HG03060 (cell line): ENCODE data around the gene PPDPF.

Source experiments
- ATAC-seq: cut with Tn5 transposase; IDR thresholded peaks from one replicate; pipeline ENCODE4 v1.9.1; 2021; ENCODE audit warnings: low read depth, moderate number of reproducible peaks; ENCODE audit not compliant: unreplicated experiment

Gene PPDPF

DNA sequence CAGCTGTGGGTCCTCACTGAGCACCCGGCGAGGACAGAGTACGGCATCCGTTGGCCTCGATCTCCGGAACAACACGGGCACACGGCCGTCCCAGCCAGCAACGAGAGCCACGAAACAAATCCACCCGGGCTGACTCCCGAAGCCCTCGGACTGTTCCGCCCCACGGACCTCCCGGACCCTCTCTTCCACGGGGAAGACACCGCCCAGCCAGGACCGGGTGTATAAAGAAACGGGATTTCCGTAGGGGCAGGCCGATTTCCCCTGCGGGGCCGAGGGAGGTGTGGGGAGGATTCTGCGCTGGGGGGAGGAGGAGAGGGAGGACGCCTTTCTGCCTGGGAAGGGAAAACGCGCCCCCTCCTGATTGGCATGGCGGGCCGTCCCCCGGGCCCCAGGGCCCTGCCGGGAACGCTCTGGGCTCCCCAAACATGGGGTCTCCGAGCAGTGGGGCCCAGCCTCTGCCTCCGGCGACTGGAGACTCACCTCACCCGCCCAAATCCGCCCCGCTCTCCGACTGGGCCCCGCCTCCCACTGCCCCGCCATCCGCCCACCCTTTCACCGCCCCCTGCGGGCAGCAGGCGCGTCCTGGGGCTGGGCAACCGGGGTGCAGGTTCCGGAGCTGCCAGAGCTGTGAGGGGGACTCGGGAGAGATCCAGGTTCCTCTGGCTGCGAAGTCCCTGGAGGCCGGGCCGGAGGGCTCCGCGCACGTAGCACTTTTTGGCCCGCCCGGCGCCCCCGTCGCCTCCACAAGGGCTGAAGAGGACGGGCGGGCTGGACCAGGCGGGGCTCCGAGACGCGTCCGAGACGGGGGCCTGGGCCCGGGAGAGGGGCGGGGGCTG, 679 bp upstream of the PPDPF start:
- ATAC-seq = no peak

GRCh38 chr20:63520934-63521601, 503 bp downstream of the PPDPF start:
- no peak for ATAC-seq

DNA sequence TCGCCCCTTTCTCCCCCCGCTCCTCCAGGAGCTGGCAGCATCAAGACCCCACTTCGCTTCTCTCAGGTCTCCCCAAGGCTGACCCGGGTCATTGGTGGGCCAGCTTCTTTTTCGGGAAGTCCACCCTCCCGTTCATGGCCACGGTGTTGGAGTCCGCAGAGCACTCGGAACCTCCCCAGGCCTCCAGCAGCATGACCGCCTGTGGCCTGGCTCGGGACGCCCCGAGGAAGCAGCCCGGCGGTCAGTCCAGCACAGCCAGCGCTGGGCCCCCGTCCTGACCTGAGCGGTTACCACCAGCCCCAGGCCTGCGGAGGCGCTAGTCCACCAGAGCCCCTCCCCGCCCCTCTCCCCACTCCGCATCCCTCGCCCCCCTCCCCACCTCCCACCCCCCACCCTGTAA, 1.0 kb downstream of the PPDPF start:
- ATAC-seq = no peak

DNA sequence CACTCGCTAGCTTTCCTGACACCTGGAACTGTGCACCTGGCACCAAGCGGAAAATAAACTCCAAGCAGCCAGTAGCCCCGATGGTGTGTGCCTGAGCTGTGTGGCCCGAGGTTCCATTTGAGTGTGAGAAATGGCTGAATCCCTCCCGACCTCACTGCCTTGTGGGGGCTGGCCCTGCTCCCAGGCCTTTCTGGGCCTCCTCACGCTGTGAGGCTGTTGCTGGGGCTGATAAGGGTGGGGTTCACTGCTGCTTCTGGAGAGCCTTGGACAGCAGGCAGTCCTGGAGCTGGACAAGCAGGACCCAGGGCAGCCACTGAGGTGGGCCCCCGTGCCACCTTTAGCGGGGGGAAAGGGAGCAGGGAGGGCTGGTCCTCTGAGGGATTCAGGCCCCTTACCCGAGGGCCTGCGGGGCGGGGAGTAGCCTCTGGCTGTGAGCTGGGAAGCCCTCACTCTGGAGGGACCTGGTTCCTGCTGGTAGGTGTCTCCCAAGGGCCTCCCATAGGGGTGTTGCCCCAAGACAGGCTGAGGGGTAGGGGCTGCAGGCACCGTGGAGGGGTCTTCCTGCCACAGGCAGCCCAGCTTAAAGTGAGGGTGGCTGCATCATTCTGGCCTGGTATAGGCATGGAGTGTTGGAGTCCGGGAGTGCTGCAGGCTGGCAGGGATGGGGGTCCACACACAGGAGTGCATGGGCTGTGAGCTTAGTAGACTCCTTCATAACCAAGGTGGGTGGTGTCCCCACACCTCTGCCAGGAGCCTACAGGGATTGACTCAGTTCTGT, 1.7 kb downstream of the PPDPF start:
- ATAC-seq = no peak

GRCh38 chr20:63522981-63523611, 2.5 kb downstream of the PPDPF start:
- no peak for ATAC-seq

DNA sequence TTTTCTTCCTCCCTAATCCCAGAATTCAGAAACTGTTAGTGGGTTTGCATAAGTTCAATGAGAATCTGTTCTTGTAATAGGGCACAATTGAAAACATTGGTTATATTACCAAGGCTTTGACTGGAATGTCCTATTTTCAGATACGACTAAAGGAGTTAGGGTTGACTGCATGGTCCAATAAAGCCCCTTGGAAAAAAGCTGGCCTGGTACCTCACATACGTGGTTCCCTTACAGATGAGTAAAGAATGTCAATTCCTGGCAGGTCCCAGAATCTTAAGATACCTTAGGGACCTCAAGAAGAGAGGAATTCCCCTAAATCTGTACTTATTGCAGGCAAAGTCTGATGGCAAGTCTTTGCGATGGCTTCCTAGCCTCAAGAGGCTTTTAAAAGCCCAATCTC, 4.6 kb downstream of the PPDPF start:
- ATAC-seq = no peak

DNA sequence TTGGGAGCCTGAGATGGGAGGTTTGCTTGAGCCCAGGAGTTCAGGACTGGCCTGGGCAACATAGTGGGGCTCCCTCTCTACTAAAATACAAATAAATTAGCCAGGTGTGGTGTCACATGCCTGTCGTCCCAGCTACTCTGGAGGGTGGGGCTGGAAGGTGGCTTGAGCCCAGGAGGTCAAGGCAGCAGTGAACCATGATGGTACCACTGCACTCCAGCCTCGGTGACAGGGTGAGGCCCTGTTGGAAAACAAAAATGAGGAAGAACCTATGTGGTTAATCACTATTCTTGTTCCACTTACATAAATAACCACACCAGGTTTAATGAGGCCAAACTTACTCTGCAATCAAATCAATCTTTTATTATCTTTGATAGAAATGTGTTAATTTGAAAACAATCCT, 5.4 kb downstream of the PPDPF start:
- no peak for ATAC-seq

DNA sequence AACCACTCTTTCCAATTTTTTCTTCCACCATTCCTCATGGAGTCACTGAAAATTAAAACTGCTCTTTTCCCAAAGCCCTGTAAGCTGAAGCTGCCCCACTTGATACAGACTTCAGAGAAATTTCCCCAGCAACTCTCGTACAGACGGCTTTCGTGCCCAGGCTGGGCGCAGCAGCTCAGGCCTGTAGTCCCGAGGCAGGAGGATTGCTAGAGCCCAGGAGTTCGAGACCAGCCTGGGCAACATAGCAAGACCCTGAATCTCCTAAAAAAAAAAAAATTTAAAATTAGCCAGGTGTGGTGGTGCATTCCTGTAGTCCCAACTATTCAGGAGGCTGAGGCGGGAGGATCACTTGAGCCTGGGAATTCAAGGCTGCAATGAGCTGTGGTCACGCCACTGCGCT, 6.6 kb downstream of the PPDPF start:
- no peak for ATAC-seq

DNA sequence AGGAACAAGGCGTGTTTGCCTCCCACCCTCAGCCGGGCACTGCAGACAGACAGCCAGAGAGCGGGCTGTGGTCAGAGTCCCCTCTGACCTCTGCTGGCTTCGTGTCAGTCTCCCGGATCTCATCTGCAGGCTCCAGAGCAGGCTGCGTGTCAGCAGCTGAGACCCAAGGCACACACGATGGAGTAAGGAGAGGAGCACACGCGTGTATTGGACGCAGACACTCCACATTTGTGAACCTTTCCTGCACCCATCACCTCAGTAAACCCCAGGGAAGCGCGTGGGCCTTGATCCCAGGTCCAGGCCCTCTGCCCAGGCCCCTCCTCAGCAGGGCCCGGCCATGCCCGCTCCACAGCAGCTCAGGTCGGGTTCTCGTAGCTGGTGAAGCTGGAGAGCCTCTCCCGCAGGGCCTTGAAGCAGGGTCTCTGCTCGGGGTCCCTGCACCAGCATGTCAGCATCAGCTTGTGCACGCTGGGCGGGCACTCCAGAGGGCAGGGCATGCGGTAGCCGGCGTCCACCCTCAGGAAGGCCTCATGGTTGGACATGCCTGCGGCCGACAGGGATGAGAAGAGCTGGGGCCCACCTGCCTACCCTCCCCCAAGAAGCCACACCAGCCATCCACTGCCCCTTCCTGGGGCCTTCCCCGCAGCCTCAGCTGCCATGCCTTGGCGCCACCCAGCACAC, 8.8 kb downstream of the PPDPF start:
- no peak for ATAC-seq

DNA sequence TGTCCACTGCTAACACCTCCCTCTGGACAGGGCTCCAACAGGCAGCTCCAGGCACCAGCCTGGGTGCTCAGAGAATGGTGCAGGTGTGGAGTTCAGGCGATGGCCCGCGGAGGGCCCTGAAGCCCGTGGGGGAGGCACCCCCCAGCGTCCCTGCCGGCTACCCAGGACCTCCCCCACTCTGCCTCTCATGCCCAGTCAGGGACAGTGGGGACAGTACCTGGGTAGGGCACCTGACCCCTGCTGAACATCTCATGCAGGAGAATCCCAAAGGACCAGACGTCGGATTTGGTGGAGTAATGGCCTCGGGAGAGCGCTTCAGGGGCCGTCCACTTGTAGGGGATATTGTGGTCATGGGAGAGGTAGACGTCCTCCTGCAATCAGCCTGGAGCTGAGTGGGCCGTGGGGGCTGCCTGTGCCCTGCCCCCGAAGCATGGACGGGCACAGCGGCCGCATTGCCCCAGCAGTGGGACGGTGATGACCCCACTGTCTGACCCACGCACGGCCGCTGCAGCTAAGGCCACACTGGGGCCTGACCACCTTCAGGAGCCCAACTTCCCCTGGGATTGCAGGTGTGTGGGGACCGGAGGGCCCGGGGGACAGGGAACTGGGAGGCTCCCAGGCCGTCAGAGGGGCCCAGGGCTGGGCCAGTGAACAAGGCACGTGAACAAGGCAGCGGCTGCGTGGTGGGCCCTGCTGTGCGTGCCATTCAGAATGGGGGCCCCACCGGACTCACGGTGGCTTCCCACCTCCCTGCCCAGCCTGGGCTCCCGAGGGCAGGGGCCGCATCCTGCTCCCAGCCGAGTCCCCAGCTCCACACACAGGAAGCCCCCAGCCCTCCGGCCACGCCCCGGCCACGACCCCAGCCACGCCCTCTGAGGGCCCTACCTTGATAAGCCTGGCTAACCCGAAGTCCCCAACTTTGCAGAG, 9.6 kb downstream of the PPDPF start:
- no peak for ATAC-seq

GRCh38 chr20:63530788-63531160, 10.2 kb downstream of the PPDPF start:
- no peak for ATAC-seq

DNA sequence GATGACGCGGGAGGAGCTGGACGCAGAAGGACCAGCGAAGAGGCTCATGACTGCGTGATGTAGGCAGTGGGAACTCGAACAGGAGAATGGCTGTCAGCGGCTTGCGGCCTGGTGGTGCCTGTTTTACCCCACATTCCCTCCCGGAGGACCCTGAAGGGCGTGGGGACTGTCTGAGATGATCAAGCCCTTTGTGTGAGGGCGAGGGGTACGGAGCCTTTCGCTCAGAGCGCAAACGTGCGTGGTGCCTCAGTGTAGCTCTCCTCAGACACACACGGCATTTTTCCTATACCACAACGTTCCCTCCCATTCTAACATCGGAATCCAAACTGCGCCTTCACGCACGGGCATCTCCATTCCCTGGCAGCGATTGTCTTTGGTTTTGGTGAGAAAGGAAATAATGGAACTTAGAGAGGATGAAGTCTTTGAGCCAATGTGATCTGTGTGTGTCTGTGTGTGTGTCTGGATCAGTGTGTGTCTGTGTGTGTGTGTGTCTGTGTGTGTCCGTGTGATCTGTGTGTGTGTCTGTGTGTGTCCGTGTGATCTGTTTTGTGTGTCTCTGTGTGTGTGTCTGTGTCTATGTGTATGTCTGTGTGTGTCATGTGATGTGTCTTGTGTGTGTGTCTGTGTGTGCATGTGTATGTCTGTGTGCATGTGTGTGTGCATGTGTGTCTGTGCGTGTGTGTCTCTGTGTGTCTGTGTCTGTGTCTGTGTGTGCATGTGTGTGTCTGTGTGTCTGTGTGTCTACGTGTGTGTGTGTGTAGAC, 11.3 kb downstream of the PPDPF start:
- ATAC-seq = no peak

- no peak for ATAC-seq
Measured at GRCh38 chr20:63532449-63532971, 11.9 kb downstream of the PPDPF start.

GRCh38 chr20:63533388-63533787, 12.8 kb downstream of the PPDPF start:
- no peak for ATAC-seq

DNA sequence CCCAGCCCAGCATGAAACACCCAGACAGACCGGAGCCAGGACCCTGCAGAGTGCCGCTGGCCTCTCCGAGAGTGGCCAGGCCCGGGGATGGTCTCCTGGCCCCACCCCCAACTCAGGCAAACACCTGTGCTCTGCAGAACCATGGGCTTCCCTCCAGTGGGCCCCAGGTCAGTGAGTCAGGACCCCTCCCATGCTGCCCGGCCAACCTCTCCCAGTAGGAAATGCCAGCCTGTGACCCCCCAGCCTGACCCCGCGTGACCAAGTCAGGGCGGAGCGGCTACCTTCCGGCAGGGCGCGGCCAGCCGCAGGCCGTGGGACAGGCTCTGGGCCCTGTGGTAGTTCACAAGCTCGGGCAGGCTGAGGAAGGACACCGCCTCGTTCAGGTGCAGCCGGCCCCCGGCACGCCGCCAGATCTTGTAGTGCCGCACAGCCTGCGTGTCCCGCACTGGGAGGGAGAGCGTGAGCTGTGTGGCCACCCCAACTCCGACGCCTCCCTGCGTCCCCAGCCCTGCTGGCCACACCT, 13.4 kb downstream of the PPDPF start:
- ATAC-seq = no peak

DNA sequence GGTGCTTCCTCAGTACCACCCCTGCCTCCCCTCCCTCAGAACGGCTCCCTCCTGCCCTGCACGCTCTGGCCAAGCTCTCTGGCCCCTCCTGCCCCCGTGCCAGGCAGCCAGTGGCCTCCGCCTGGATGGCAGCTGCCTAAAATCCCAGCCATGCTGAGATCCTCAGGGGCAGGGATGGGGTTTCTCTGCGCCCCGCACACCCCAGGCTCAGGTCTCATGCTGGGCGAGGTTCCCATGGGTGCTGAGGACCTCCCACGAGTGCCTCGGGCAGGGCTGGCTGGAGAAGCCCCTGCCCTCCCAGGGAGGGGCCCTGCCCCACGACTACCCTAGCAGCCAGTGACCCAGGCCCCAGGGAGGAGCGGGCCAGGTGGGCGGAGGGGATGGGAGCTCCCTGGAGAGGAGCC, 13.9 kb downstream of the PPDPF start:
- no peak for ATAC-seq

DNA sequence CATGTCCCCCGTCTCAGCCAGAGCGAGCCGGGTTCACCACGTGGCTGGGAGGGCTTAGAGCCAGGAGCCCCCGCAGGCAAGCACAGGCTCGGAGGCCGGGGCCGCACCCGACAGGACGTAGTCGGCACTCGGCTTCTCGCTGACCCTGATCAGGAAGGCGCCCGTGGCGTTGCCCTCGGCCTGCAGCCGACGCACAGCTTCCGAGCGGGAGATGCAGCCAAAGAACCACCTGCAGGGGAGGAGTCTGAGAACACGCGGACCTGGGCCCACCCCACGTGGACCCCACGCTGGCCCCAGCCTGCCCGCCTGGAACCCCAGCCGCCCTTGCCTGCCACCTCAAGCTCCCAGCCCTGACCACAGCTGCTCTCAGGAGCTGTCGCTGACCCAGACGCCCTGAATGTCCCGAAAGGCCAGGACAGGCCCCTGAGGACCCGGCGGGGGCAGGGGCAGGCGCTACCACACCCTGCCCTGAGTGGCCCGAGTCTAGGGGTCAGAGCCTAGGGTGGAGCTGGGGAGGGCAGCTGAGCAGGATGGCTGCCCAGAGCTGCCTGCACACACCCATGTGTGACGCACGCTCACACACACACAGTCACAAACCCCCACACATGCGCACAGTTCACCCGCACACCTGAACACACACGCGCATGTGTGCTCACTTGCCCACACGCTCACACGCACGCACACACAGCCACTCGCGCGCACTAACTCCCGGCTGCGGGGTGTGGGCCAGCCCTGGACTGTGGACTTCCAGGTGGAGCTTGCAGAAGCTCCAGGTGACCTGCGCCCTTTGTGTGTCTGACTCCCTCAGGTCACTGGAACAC, 14.5 kb downstream of the PPDPF start:
- ATAC-seq = no peak
